Astrocyte of the spinal cord (primary cell): ENCODE measurements around the gene ADCY1.
"Not testable (repeated sequence)": the region's sequence is repeated elsewhere in the genome, so short reads cannot be mapped to it uniquely, and the experiment has no call there.

ENCODE experiments used
- DNase-seq: peaks from one replicate; pipeline ENCODE4 v3.0.0; 2011; ENCODE audit warnings: low read depth, low spot score
- H3K4me3 ChIP-seq: 2 replicates; pipeline ENCODE4 v1.5.1; 2011; ENCODE audit warnings: low read depth, mild to moderate bottlenecking, low read length, moderate library complexity
- in situ Hi-C: cut with HindIII; loops from 2 replicates; pipeline ENCODE4 v1.10.0; 2017; ENCODE audit warnings: low sequenced_read_pairs
- TF ChIP-seq, protein P1 (sequence below): IDR thresholded peaks from 2 replicates; pipeline ENCODE4 v1.5.1; 2012; ENCODE audit warnings: low read depth, mild to moderate bottlenecking, low read length, inconsistent platforms

Gene ADCY1

GRCh38 chr7:45721686-45722598 lies 147.8 kb downstream of the ADCY1 start:
- H3K4me3 ChIP-seq: no peak overlapping the region
- in situ Hi-C loops: no loop called here
- TF ChIP-seq, protein P1, sequence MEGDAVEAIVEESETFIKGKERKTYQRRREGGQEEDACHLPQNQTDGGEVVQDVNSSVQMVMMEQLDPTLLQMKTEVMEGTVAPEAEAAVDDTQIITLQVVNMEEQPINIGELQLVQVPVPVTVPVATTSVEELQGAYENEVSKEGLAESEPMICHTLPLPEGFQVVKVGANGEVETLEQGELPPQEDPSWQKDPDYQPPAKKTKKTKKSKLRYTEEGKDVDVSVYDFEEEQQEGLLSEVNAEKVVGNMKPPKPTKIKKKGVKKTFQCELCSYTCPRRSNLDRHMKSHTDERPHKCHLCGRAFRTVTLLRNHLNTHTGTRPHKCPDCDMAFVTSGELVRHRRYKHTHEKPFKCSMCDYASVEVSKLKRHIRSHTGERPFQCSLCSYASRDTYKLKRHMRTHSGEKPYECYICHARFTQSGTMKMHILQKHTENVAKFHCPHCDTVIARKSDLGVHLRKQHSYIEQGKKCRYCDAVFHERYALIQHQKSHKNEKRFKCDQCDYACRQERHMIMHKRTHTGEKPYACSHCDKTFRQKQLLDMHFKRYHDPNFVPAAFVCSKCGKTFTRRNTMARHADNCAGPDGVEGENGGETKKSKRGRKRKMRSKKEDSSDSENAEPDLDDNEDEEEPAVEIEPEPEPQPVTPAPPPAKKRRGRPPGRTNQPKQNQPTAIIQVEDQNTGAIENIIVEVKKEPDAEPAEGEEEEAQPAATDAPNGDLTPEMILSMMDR: no peak
- no peak for DNase-seq

GRCh38 chr7:45725231-45725630 lies 151.1 kb downstream of the ADCY1 start:
- DNase-seq, H3K4me3 ChIP-seq, in situ Hi-C loops: not testable (repeated sequence)

- in situ Hi-C loops: no loop called here
- TF ChIP-seq, protein P1: no peak
- no peak for DNase-seq
- no peak overlapping the region for H3K4me3 ChIP-seq
Measured at GRCh38 chr7:45726883-45727282, 152.7 kb downstream of the ADCY1 start.

GRCh38 chr7:45731692-45732443 lies 157.7 kb downstream of the ADCY1 start:
- in situ Hi-C loops, H3K4me3 ChIP-seq: not testable (repeated sequence)
- peak; percentile 62 for DNase-seq

DNA sequence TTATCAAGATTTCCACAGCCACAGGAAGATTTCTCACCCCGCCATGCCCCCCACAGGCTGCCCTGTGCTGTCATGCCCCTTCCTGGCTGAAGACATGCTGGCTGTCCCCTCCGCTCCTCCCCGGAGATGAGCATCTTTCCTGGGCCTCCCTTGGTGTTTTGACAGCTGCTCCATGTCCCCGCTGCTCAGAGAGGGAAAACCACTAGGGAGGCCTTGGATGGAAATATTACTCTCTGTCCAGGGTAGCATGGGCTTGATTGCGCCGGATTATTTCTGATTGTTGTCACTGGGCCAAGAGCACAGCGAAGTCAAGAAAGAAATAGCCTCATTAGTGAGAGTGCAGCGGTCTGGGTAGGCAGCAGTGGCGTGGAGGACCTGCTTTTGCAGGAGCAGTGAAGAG lies 164.8 kb downstream of the ADCY1 start:
- H3K4me3 ChIP-seq, in situ Hi-C loops, DNase-seq: not testable (repeated sequence)

DNA sequence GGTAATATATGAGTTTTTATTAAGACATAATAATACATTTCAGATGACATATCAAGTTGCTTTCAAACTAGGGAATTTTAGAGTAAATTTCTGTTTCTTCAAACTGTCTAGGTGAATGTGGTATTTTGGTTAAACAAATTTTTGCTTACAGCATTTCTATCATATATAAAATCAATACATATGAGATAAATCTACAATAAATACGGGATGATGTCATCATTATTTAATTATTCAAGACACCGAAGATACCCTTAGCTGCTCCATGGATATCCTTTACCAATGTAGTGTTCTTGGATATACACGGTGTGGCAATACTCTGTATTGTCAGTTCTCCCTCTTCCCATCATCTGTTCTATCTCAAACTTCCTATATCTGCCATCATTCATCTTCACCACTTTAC lies 166.4 kb downstream of the ADCY1 start:
- H3K4me3 ChIP-seq, in situ Hi-C loops, DNase-seq: not testable (repeated sequence)

DNA sequence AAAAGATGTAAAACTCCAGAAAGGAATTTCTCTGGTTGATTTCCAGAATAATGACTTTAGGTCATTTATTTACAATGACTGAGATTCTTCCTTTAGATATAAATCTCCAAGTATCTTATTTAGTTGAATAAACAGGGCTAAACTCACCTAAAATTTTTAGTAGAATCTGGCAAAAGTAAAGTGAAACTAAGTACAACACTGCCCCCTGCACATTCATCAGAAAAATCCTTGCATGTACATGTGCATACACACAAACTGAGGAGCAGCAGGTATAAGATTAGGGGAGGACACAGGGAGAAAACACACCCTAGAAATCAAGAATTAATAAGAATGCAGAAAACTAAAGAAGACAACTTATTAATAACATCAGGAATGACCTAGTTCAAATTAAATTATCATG lies 174.8 kb downstream of the ADCY1 start:
- TF ChIP-seq, protein P1: peak; percentile 19
- in situ Hi-C loops: not testable (repeated sequence)
- peak; percentile 22 for DNase-seq

GRCh38 chr7:45751352-45751751 lies 177.2 kb downstream of the ADCY1 start:
- in situ Hi-C loops, H3K4me3 ChIP-seq, DNase-seq: not testable (repeated sequence)

More for the DNA sequence above, 174.8 kb downstream of the ADCY1 start:
- not testable (repeated sequence) for H3K4me3 ChIP-seq

DNA sequence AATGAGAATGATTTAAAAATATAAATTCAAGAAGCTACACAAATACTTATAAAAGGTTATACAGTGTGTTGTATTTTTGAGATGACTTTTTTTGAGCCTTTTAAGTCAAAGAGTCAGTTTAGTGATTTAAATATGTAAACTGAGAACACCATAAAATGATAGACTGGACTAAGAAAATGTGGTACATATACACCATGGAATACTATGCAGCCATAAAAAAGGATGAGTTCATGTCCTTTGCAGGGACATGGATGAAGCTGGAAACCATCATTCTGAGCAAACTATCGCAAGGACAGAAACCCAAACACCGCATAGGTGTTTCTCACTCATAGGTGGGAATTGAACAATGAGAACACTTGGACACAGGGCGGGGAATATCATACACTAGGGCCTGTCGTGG lies 182.2 kb downstream of the ADCY1 start:
- in situ Hi-C loops, DNase-seq, H3K4me3 ChIP-seq: not testable (repeated sequence)
